Activated CD4-positive, CD25-positive, alpha-beta regulatory T cell treated with anti-CD3 and anti-CD28 coated beads, Interleukin-2, amount 50 U/mL, for 72 hours (primary cell): ENCODE results near the gene IGIP.

Source experiments
- DNase-seq: peaks from one replicate; pipeline ENCODE4 v3.0.0; 2021

The IGIP gene

GRCh38 chr5:140125637-140126036 lies at the start of gene IGIP:
TSS of gene IGIP (plus strand) at chr5:140125937. CDS start at chr5:140128477, 2,540 bp downstream.
- DNase-seq = no peak

DNA sequence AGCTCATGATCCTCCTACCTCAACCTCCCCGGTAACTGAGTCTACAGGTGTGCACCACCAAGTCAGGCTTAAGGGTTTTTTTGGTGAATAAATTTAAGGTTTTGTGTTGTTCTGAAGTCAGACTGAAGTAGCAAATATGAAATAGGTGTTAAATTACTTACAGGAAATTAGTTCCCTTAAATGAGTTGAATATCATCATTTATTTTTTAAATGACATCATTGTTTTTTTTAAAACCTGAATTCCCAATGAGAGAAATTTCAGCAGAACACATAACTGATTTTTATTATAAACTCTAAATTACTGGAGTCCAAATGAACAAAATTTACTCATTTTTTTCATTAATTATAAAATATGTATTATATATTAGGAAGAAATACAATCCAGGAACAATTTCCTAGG lies 49.6 kb upstream of the IGIP start:
- DNase-seq = no peak

- DNase-seq = no peak
These were observed 48.9 kb upstream of the IGIP start for GRCh38 chr5:140076788-140077187.

DNA sequence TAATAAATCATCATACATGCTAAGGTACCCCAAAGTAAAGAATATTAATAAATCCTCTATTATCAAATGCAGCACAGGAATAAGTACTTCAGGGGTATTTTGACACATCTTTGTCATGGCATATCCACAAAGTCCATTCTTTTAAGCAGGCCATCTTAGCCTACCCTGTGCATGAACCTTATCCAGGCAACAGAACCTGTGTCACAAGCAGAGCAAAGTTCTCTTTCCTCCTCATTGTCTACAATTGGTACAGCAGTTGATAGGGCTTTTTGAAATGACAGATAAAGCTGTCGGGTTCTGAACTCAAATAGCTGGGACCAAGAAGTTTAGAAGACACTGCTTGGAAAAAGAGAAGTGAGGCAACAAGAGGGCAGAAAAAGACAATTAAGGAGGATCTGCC lies 42.6 kb upstream of the IGIP start:
- DNase-seq = no peak

- no peak for DNase-seq
These were observed 42.1 kb upstream of the IGIP start for GRCh38 chr5:140083650-140084049.

DNA sequence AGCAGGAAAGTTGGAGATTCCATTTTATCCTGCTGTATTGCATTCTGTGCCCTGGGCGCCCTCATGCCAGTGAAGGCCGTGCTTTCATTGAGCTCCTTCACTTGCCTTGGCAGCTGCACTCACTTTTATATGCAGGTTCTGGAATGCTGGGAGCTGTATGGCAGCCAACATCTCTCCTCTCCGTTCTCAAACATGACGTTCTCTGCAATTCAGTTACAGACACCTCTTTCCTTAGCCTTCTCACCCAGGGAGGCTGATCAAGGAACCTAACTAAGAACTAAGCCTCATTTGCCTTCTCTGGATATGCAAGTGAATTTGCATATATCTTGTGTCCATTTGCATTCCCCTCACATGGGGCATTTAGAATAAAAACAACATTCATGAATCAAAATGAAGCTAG lies 41.2 kb upstream of the IGIP start:
- no peak for DNase-seq

DNA sequence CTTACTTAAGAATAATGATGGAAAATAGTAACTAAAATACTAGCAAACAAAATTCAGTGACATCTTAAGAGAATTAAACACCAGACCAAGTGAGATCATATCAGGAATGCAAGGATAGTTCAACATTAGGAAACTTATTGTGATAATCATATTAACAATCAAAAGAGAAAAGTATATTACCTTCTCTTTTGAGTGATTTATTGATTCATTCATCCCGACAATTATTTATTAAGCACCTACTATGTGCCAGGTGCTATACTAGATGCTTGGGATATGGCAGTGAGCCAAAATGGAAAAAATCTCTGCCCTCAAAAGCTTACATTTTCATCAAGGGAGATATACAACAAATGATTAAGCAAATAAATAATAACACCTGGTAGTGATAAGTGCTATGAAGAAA lies 35.5 kb upstream of the IGIP start:
- no peak for DNase-seq

DNA sequence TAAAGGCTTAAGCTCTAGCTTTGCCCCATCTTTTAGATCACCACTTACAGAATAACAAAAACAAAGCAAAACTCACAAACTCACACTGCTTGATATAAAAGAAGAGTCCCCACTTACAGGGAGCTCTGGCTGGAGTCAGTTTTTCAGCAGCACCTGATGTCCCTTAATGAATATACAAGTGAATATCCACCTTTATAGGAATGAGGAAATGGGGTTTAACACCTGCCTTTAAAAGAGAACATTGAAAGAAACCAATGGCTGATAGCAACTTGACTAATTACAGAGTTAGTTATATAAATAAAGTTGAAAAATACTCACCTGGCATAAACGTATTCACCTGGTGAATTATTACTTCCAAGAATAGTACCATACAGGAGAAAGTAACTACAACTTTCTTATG lies 32.6 kb upstream of the IGIP start:
- no peak for DNase-seq

DNA sequence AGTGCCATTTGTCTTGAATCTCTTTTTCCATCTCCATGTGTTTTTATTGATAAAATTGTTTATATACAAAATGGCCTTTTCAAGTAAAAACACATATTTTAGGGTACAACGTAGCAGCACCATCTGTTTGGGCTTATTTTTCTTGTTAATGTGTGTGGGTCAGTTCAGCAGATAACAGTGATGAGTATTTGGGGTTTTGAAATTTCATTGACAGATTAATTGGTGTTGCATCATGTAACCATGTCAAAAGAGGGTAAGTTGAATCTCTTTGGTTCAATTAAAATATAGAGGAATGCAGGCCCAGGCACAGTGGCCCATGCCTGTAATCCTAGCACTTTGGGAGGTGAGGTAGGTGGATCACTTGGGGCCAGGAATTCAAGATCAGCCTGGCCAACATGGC lies 31.9 kb upstream of the IGIP start:
- no peak for DNase-seq

DNA sequence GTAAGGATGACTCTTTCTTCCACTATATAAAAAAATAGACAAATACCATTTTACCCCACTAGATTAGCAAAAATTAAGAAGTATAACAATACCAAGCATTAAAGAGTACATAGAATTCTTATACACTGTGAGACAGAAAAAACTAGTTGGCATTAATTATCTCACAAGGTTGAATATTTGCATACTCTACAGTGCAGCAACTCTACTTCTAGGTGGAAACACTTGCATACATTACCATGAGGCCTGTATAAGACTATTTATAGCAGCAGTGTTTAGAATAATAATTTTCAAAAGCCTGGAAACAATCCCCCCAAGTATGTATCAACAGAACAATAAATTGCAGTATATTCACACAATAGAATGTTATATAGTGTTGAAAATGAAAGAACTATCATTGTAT lies 30.8 kb upstream of the IGIP start:
- no peak for DNase-seq

DNA sequence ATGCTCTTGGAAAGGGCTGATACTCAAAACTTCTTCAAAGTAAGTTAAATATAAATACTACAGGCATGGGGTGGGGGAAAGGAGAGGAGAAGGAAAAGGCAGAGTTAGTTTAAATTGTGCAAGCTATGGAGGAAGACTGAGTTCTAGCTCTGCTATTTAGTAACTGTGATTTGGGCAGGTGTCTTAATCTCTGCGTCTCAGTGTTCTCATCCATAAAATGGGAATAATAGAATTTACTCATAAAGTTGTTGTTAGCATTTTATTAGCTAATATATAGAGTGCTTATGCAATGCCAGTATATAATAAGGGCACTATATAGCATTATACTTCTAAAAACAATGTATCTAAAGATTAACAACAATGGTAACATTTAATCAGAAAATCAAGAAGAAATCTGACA lies 24.6 kb upstream of the IGIP start:
- no peak for DNase-seq

DNA sequence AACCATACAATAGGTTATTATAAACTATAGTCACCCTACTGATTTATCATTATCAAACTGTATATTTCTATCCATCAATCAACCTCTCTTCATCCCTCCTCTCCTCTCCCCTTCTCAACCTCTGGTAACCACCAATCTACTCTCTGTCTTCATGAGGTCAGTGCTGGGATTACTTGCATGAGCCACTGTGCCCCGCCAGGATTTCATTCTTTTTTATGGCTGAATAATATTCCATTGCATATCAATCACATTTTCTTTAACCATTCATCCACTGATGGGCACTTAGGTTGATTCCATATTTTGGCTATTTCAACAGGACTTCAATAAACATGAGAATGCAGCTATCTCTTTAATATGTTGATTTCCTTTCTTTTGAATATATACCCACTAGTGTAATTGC lies 22.6 kb upstream of the IGIP start:
- no peak for DNase-seq

DNA sequence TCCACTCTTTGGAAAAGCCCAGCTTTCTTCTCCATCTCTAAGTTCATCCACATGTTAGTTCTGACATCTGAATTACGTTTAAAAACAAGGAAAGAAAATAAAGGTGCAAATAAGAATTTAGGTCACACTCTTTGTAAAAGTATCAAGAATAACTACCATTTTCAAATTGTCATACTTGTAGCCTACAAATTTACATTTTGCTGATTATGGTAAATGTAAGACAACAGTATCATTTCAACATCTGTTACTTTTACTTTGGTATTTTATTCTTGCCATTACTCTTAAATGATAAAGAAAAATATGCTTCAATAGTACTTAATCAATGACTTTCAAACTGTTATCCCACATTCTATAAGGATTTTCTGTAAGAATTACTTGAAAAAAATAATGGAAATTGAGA lies 21.6 kb upstream of the IGIP start:
- no peak for DNase-seq

DNA sequence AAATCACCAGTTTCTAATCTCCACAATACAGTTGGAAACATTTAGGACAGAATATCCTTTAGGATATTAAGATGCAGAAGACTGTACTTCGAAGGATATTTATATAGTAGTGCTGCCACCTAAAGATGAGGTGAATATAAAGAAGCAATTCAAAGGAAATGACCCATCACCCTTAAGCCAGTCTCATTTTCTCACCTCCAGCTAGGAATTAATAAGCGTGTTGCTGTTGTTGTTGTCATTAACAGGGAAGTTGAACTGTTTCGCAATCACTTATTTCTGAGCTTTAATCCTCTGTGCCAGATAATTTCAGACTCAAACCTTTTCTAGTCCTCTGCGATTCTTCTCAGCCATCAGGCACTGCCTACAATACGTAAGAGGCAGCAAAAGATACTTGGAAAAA lies 19.6 kb upstream of the IGIP start:
- DNase-seq = no peak

- no peak for DNase-seq
These were observed 18.9 kb upstream of the IGIP start for GRCh38 chr5:140106805-140107311.

GRCh38 chr5:140107312-140108092 lies 18.2 kb upstream of the IGIP start:
- peak; percentile 91 for DNase-seq

DNA sequence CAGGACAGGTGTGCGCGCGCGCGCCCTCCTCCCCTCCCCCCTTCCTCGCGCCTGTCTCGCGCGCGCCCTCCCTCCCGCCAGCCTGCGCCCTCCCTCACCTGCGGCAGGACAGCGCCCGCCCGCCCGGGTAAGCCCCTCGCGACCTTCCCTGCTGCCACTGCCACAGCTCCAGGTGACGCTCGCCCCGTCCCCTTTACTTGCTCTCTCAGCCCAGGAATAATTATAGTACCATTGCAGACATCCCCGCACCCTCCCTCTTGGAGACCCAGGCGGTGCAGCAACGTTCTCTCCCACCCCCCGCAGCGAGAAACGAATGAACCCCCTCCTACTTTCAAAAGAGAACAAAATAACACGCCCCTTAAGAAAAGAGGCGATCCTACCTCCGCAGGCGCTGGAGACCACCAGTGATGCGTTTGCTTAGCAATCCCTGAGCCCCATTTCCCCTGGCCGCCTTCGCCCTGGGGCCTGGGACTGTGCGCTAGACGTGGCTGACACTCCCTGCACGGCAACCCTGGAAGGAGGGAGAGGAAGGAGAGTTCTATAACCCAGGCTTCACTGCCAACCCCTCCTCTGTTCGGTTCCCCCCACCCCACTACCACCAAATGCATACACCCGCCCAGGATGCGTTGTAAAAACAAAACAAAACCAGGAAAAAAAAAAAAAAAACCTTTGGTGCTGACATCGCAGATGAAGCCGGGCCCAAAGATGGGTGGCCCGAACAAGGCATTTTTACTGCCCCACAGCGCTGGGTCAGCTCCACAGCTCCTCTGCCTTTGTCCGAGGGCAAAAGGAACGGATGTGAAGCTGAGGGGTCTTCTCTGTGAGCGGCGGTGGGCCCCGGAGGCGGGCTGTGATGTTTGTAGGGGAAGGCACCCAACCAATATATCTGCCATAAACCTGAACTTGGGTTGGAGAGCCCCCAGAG lies 17.4 kb upstream of the IGIP start:
- DNase-seq = peak; percentile 39

- DNase-seq = no peak
These were observed 16.5 kb upstream of the IGIP start for GRCh38 chr5:140109018-140109758.

DNA sequence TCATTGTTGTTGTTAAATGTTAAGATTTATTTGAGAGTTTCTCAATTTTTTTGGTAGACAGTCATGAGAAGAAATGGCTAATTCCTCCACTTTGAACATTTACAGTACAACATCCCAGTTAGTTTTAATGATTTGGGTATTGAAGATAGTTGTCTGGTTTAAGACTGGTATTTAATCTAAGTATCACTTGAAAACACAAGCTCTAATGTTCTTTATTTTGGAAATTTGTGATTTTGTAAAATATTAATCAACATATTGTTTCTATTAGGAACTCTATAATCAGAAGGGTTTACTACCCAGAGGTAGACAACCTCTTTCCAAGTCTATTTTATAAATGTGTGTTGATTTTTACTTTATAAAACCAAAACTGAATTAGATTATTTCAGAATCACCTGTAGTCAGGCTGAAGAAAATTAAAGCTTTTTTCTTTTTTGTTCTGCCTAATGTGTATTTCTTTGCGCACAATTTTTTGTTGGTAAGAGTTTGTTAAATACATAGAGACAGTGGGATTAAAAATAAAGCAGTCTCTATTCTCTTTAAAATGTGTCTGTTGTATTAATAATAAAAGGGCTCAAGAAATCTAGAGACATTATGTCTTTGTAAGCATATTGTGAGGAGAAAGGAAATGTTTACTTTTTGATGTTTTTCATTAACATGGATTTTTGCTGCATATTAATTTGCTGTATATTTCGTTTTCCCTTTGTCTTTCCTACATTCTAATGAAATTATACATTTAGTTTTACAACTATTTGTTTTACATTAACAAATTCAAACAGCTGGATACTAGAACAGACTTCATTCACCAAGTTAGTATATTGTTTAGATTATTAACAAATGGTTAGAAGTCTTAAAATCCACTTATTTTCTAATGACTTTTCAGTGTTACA lies 15.7 kb upstream of the IGIP start:
- no peak for DNase-seq

DNA sequence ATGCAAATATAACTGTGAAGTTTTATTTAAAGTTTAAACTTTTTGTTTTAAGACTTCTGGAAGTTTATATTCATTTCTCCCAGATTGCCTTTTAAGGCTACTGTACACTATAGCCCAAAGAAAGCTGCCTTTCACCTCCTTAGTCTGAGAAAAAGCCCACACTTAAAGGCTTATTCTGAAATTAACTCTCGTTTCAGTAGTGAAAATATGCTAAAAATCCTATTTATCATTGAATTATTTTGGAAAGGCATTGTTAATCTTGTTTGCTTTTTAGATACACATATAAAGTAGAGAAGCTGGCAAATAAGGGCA lies 15.1 kb upstream of the IGIP start:
- no peak for DNase-seq

- DNase-seq = no peak
These were observed 14.5 kb upstream of the IGIP start for GRCh38 chr5:140111011-140111858.
